Vagina (tissue), 2 donors: ENCODE measurements around the gene GFI1. TPM values are rescaled to one million over a fixed set of nuclear protein-coding genes. Genes with fewer than 3 reads are reported as not detected.

Experiments used
- DNase-seq, 2 donors: peaks; one replicate each; pipeline ENCODE4 v3.0.0-alpha.2; 2017; ENCODE audit errors: extremely low spot score in 2 of 2
- H3K27ac ChIP-seq: fragments of 200-600 bp; sonication (generic); one replicate; pipeline ENCODE4 v1.5.1; 2019
- H3K27me3 ChIP-seq: fragments of 200-600 bp; sonication (generic); one replicate; pipeline ENCODE4 v1.5.1; 2019
- H3K36me3 ChIP-seq, 2 donors: fragments of 200-600 bp; sonication (generic); one replicate each; pipeline ENCODE4 v1.5.1; 2017 to 2019
- H3K4me1 ChIP-seq: fragments of 200-600 bp; sonication (generic); one replicate; pipeline ENCODE4 v1.5.1; 2019
- H3K4me3 ChIP-seq, 2 donors: fragments of 200-600 bp; sonication (generic); 1 replicate in 1 of 2; 2 replicates in 1 of 2; pipeline ENCODE4 v1.5.1; 2016 to 2019
- H3K9me3 ChIP-seq: fragments of 200-600 bp; sonication (generic); one replicate; pipeline ENCODE4 v1.5.1; 2019
- CTCF ChIP-seq, 3 experiments: fragments of 450-650 bp in 2 of 3; fragments of 200-600 bp in 1 of 3; sonication (generic) in 1 of 3; IDR thresholded peaks; one replicate each; pipeline ENCODE4 v1.5.1; 2017 to 2019; ENCODE audit warnings: antibody characterized with exemption in 3 of 3, mild to moderate bottlenecking in 2 of 3, moderate library complexity in 2 of 3
- POLR2A ChIP-seq, 2 donors: fragments of 450-650 bp; IDR thresholded peaks; one replicate each; pipeline ENCODE4 v1.6.1; 2017; ENCODE audit warnings: antibody characterized with exemption in 2 of 2, mild to moderate bottlenecking in 2 of 2, moderate library complexity in 2 of 2
- POLR2AphosphoS5 ChIP-seq, 2 donors: sonication (generic); formaldehyde crosslinking; IDR thresholded peaks; one replicate each; pipeline ENCODE4 v1.9.0; 2017; ENCODE audit warnings: antibody characterized with exemption in 2 of 2, mild to moderate bottlenecking in 2 of 2, low read depth in 1 of 2; ENCODE audit not compliant: insufficient read depth in 1 of 2
- intact Hi-C: fragments of 100-400 bp; cut with DNase I; formaldehyde crosslinking; loops from one replicate; pipeline ENCODE4 v1.15.1; 2023
- total RNA-seq: library from RNA; depleted of rRNA; stranded (reverse); fragments of >200 nt; gene quantifications from one replicate; pipeline ENCODE4 v1.2.3, GENCODE V29; 2016

The GFI1 gene
- total RNA-seq, 1 donor from 2014 or later: 3.9 TPM

- Histone ChIP-seq H3K27me3 (no peaks in the 10 kb centered on the region), H3K36me3 (no peaks in the 10 kb centered on the region), H3K9me3 (no peaks in the 10 kb centered on the region), H3K4me3 (no peak overlapping the region), H3K27ac (no peak overlapping the region), H3K4me1 (no peaks in the 10 kb centered on the region)
- intact Hi-C loops: no loop called here
- no peak for DNase-seq
- TF ChIP-seq POLR2AphosphoS5 (IDR thresholded peaks at IDR 0.05; ENCODE audit: insufficient read depth in 1 of 2, low read depth in 1 of 2) (no peak), POLR2A (IDR thresholded peaks at IDR 0.05) (no peak), CTCF (IDR thresholded peaks at IDR 0.05) (no peak)
Measured at GRCh38 chr1:92470216-92470615, 16.5 kb downstream of the GFI1 start.

- intact Hi-C loops: no loop called here
- Histone ChIP-seq H3K36me3 (no peaks in the 10 kb centered on the region), H3K27ac (no peak overlapping the region), H3K4me1 (no peaks in the 10 kb centered on the region), H3K9me3 (no peaks in the 10 kb centered on the region), H3K27me3 (no peaks in the 10 kb centered on the region), H3K4me3 (no peak overlapping the region)
- DNase-seq: no peak
- TF ChIP-seq POLR2AphosphoS5 (IDR thresholded peaks at IDR 0.05; ENCODE audit: insufficient read depth in 1 of 2, low read depth in 1 of 2): no peak
Measured at GRCh38 chr1:92466683-92467352, 19.9 kb downstream of the GFI1 start.

- no peak overlapping the region for H3K4me3 ChIP-seq
- H3K27ac ChIP-seq: no peak overlapping the region
- no peaks in the 10 kb centered on the region for H3K4me1 ChIP-seq
- intact Hi-C loops: no loop called here
- H3K9me3 ChIP-seq: no peaks in the 10 kb centered on the region
- H3K36me3 ChIP-seq: no peaks in the 10 kb centered on the region
- DNase-seq: no peak
- TF ChIP-seq CTCF (IDR thresholded peaks at IDR 0.05) (no peak), POLR2A (IDR thresholded peaks at IDR 0.05) (no peak), POLR2AphosphoS5 (IDR thresholded peaks at IDR 0.05; ENCODE audit: insufficient read depth in 1 of 2, low read depth in 1 of 2) (no peak)
- H3K27me3 ChIP-seq: no peaks in the 10 kb centered on the region
Measured at GRCh38 chr1:92465256-92465647, 21.5 kb downstream of the GFI1 start.

- TF ChIP-seq POLR2A (IDR thresholded peaks at IDR 0.05) (no peak), CTCF (IDR thresholded peaks at IDR 0.05) (no peak), POLR2AphosphoS5 (IDR thresholded peaks at IDR 0.05; ENCODE audit: insufficient read depth in 1 of 2, low read depth in 1 of 2) (no peak)
- H3K9me3 ChIP-seq: no peaks in the 10 kb centered on the region
- no peak overlapping the region for H3K4me3 ChIP-seq
- DNase-seq: no peak
- H3K36me3 ChIP-seq: no peaks in the 10 kb centered on the region
- H3K27ac ChIP-seq: no peak overlapping the region
- intact Hi-C loops: no loop called here
- no peaks in the 10 kb centered on the region for H3K4me1 ChIP-seq
- H3K27me3 ChIP-seq: no peaks in the 10 kb centered on the region
Measured at GRCh38 chr1:92464588-92465255, 22.0 kb downstream of the GFI1 start.

GRCh38 chr1:92461364-92462097 lies 25.2 kb downstream of the GFI1 start:
- TF ChIP-seq CTCF (IDR thresholded peaks at IDR 0.05) (no peak), POLR2AphosphoS5 (IDR thresholded peaks at IDR 0.05; ENCODE audit: insufficient read depth in 1 of 2, low read depth in 1 of 2) (no peak), POLR2A (IDR thresholded peaks at IDR 0.05) (no peak)

More at GRCh38 chr1:92461364-92462097, 25.2 kb downstream of the GFI1 start:
- Histone ChIP-seq H3K27me3 (no peaks in the 10 kb centered on the region), H3K4me3 (no peak overlapping the region), H3K36me3 (no peaks in the 10 kb centered on the region), H3K9me3 (no peaks in the 10 kb centered on the region), H3K4me1 (no peaks in the 10 kb centered on the region), H3K27ac (no peak overlapping the region)
- no peak for DNase-seq
- intact Hi-C loops: no loop called here
